Measurements from ENCODE around the gene DSE.

GRCh38 chr6:116374586-116374985, 3.8 kb downstream of the DSE start:
- no peak for TF ChIP-seq CTCF (conservative IDR thresholded peaks at IDR 0.05; ENCODE audit: low read depth, low read length)
- no peak for TF ChIP-seq EZH2 (IDR thresholded peaks at IDR 0.05; ENCODE audit: low read length, unreplicated experiment)
- TF ChIP-seq EZH2phosphoT487 (IDR thresholded peaks at IDR 0.05; ENCODE audit: borderline replicate concordance, low read length) = no peak

Data from PC-3 (cell line).